ENCODE measurements around the gene LENG9.

DNA sequence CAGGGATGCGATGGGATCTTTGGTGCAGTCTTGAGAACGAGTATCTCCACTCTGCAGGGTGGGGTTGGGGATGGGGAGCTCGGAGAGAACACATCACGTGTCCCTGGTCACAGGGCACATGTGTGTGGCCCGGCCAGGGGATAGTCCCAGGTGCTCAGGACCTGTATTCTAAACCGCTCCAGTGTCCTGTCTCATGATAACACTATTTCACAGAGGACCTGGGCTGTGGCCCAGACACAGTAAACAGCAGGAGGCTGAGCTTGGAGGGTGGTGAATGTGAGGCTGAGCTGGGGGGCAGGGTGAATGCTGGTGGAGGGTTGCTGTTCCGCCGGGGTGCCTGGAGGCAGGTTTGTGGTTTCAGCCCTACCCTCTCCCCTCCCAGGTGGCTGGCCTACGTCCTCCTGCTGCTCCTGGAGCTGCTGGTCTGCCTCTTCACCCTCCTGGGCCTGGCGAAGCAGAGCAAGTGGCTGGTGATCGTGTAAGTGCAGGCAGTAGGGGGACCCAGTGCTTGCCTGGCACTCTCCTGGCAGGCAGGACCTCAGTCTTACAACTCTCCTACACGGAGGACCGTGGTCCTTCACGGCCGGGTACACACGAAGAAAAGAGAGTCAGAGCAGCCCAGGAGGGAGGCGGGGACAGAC lies 37.2 kb downstream of the LENG9 start:
- TF ChIP-seq TAF1 (IDR thresholded peaks at IDR 0.05; ENCODE audit: low read depth) (no peak), RAD21 (IDR thresholded peaks at IDR 0.05; ENCODE audit: low read depth) (peak; percentile 18; the same call in 1 of the 2 replicates), YY1 (IDR thresholded peaks at IDR 0.05; ENCODE audit: low read depth) (no peak), ZBTB7A (IDR thresholded peaks at IDR 0.05; ENCODE audit: low read depth) (no peak), CREB1 (IDR thresholded peaks at IDR 0.05; ENCODE audit: low read depth) (no peak), EGR1 (IDR thresholded peaks at IDR 0.05) (no peak), TEAD4 (IDR thresholded peaks at IDR 0.05) (no peak), CEBPB (IDR thresholded peaks at IDR 0.05) (no peak)
- TF ChIP-seq, protein P1, sequence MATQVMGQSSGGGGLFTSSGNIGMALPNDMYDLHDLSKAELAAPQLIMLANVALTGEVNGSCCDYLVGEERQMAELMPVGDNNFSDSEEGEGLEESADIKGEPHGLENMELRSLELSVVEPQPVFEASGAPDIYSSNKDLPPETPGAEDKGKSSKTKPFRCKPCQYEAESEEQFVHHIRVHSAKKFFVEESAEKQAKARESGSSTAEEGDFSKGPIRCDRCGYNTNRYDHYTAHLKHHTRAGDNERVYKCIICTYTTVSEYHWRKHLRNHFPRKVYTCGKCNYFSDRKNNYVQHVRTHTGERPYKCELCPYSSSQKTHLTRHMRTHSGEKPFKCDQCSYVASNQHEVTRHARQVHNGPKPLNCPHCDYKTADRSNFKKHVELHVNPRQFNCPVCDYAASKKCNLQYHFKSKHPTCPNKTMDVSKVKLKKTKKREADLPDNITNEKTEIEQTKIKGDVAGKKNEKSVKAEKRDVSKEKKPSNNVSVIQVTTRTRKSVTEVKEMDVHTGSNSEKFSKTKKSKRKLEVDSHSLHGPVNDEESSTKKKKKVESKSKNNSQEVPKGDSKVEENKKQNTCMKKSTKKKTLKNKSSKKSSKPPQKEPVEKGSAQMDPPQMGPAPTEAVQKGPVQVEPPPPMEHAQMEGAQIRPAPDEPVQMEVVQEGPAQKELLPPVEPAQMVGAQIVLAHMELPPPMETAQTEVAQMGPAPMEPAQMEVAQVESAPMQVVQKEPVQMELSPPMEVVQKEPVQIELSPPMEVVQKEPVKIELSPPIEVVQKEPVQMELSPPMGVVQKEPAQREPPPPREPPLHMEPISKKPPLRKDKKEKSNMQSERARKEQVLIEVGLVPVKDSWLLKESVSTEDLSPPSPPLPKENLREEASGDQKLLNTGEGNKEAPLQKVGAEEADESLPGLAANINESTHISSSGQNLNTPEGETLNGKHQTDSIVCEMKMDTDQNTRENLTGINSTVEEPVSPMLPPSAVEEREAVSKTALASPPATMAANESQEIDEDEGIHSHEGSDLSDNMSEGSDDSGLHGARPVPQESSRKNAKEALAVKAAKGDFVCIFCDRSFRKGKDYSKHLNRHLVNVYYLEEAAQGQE (IDR thresholded peaks at IDR 0.05; ENCODE audit: low read depth), result no peak
- TF ChIP-seq, protein P2, sequence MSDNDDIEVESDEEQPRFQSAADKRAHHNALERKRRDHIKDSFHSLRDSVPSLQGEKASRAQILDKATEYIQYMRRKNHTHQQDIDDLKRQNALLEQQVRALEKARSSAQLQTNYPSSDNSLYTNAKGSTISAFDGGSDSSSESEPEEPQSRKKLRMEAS (IDR thresholded peaks at IDR 0.05), result 0 out of 2 replicates have a peak, but pooled peaks have one; percentile 9

Measured in Ishikawa (cell line).